IMR-90 (cell line): ENCODE measurements around the gene SHISA2. TPM values are rescaled to one million over a fixed set of nuclear protein-coding genes. Genes with fewer than 3 reads are reported as not detected.

ENCODE experiments used
- ATAC-seq: fragments of 200-7000 bp; cut with Tn5 transposase; 2 replicates; pipeline ENCODE4 v1.9.1; 2020; ENCODE audit warnings: low read depth, mild to moderate bottlenecking, moderate library complexity
- BruUV-seq: library from RNA; stranded (reverse); fragments of 400-500 nt; replicated peaks from 2 replicates; lab custom pipeline; 2021; lab: Mats Ljungman, UMichigan
- CTCF ChIA-PET: fragments of 300-600 bp; formaldehyde crosslinking; extraction: SDS; loops from one replicate; lab custom pipeline; 2021; ENCODE audit warnings: antibody characterized with exemption; lab: Yijun Ruan, JAX
- POLR2A ChIA-PET: fragments of 300-600 bp; sonication (Branson Sonifier 250); formaldehyde crosslinking; loops from one replicate; lab custom pipeline; 2022; ENCODE audit warnings: antibody characterized with exemption; ENCODE audit not compliant: unreplicated experiment; lab: Charles Lee
- DNase-seq: peaks from one replicate; pipeline ENCODE4 v3.0.0; 2013
- H2AFZ ChIP-seq: replicated peaks from 2 replicates; pipeline ENCODE3; 2013; ENCODE audit warnings: low read length, mild to moderate bottlenecking; ENCODE audit not compliant: poor library complexity
- H2AK5ac ChIP-seq: 2 replicates; pipeline ENCODE4 v1.6.1; 2013; ENCODE audit warnings: low read depth, low read length, inconsistent platforms
- H2AK9ac ChIP-seq: replicated peaks from 2 replicates; pipeline ENCODE3; 2013; ENCODE audit warnings: mild to moderate bottlenecking, low read depth, low read length, moderate library complexity; ENCODE audit not compliant: poor library complexity
- H2BK120ac ChIP-seq: 2 replicates; pipeline ENCODE4 v1.6.1; 2013; ENCODE audit warnings: low read depth, low read length, inconsistent platforms
- H2BK15ac ChIP-seq: 3 replicates; pipeline ENCODE4 v1.6.1; 2013; ENCODE audit warnings: low read depth, low read length, inconsistent platforms
- H2BK20ac ChIP-seq: 2 replicates; pipeline ENCODE4 v1.6.1; 2013; ENCODE audit warnings: low read depth, mild to moderate bottlenecking, inconsistent platforms, low read length, moderate library complexity
- H2BK5ac ChIP-seq: 2 replicates; pipeline ENCODE4 v1.6.1; 2013; ENCODE audit warnings: mild to moderate bottlenecking, low read depth, low read length, inconsistent platforms; ENCODE audit not compliant: poor library complexity, severe bottlenecking
- H3K14ac ChIP-seq: replicated peaks from 2 replicates; pipeline ENCODE4 v1.6.1; 2013; ENCODE audit warnings: low read depth, low read length, inconsistent platforms
- H3K18ac ChIP-seq: 2 replicates; pipeline ENCODE4 v1.6.1; 2013; ENCODE audit warnings: low read depth, low read length, control low read depth
- H3K23ac ChIP-seq: 2 replicates; pipeline ENCODE4 v1.6.1; 2013; ENCODE audit warnings: low read depth, low read length, inconsistent platforms
- H3K27ac ChIP-seq: 2 replicates; pipeline ENCODE4 v1.5.1; 2013; ENCODE audit warnings: mild to moderate bottlenecking, control low read depth, low read length; ENCODE audit not compliant: insufficient read depth
- H3K27me3 ChIP-seq: 2 replicates; pipeline ENCODE4 v1.6.1; 2013; ENCODE audit warnings: low read length; ENCODE audit not compliant: control insufficient read depth, insufficient read depth
- H3K36me3 ChIP-seq: 2 replicates; pipeline ENCODE4 v1.6.1; 2013; ENCODE audit warnings: low read length, mixed read lengths; ENCODE audit not compliant: control insufficient read depth, insufficient read depth
- H3K4ac ChIP-seq: 2 replicates; pipeline ENCODE4 v1.6.1; 2013; ENCODE audit warnings: low read depth, low read length, inconsistent platforms
- H3K4me1 ChIP-seq: 2 replicates; pipeline ENCODE4 v1.6.1; 2013; ENCODE audit warnings: low read length, mixed read lengths; ENCODE audit not compliant: control insufficient read depth, insufficient read depth
- H3K4me2 ChIP-seq: 2 replicates; pipeline ENCODE4 v1.6.1; 2013; ENCODE audit warnings: low read depth, mild to moderate bottlenecking, control low read depth, low read length, moderate library complexity
- H3K4me3 ChIP-seq: 2 replicates; pipeline ENCODE4 v1.5.1; 2013; ENCODE audit warnings: low read depth, mild to moderate bottlenecking, control low read depth, low read length, moderate library complexity; ENCODE audit not compliant: insufficient read depth
- H3K56ac ChIP-seq: 2 replicates; pipeline ENCODE4 v1.6.1; 2013; ENCODE audit warnings: low read length, inconsistent platforms; ENCODE audit not compliant: insufficient read depth; ENCODE audit errors: extremely low read depth
- H3K79me1 ChIP-seq, 2 experiments: 2 replicates each; pipeline ENCODE4 v1.6.1; 2013; ENCODE audit warnings: low read length in 2 of 2, inconsistent platforms in 1 of 2, low read depth in 1 of 2
- H3K9ac ChIP-seq: 2 replicates; pipeline ENCODE4 v1.6.1; 2013; ENCODE audit warnings: low read depth, low read length, control low read depth
- H3K9me1 ChIP-seq: 2 replicates; pipeline ENCODE4 v1.6.1; 2013; ENCODE audit warnings: low read length, inconsistent platforms; ENCODE audit not compliant: insufficient read depth
- H3K9me3 ChIP-seq: 2 replicates; pipeline ENCODE4 v1.6.1; 2013; ENCODE audit warnings: low read length; ENCODE audit not compliant: control insufficient read depth, insufficient read depth
- H4K20me1 ChIP-seq: 2 replicates; pipeline ENCODE4 v1.6.1; 2013; ENCODE audit warnings: low read length, inconsistent platforms; ENCODE audit not compliant: insufficient read depth
- H4K5ac ChIP-seq: 2 replicates; pipeline ENCODE4 v1.6.1; 2013; ENCODE audit warnings: mild to moderate bottlenecking, low read depth, low read length, control low read depth
- H4K8ac ChIP-seq, 2 experiments: 2 replicates each; pipeline ENCODE4 v1.6.1; 2013; ENCODE audit warnings: low read depth in 2 of 2, low read length in 2 of 2, control low read depth in 1 of 2, inconsistent platforms in 1 of 2
- H4K91ac ChIP-seq: 2 replicates; pipeline ENCODE4 v1.6.1; 2013; ENCODE audit warnings: low read depth, low read length, inconsistent platforms; ENCODE audit not compliant: insufficient read depth
- BHLHE40 ChIP-seq: fragments of 150-350 bp; IDR thresholded peaks from 2 replicates; pipeline ENCODE4 v1.6.1; 2016; ENCODE audit warnings: mild to moderate bottlenecking, low read depth, low read length
- CHD1 ChIP-seq: IDR thresholded peaks from 2 replicates; pipeline ENCODE4 v1.6.1; 2012; ENCODE audit warnings: low read depth, low read length, improper control_type of control experiment
- CTCF ChIP-seq: conservative IDR thresholded peaks from 2 replicates; pipeline ENCODE4 v1.5.1; 2012; ENCODE audit warnings: mild to moderate bottlenecking, low read depth, low read length, improper control_type of control experiment
- ELK1 ChIP-seq: fragments of 150-350 bp; IDR thresholded peaks from 2 replicates; pipeline ENCODE4 v1.6.1; 2016; ENCODE audit warnings: low read depth, mild to moderate bottlenecking, low read length, moderate library complexity, borderline replicate concordance
- FOS ChIP-seq: fragments of 150-350 bp; IDR thresholded peaks from 2 replicates; pipeline ENCODE4 v1.6.1; 2016; ENCODE audit warnings: low read depth, low read length
- NFE2L2 ChIP-seq: fragments of 150-350 bp; IDR thresholded peaks from 2 replicates; pipeline ENCODE4 v1.6.1; 2016; ENCODE audit warnings: low read depth, mild to moderate bottlenecking, low read length
- POLR2A ChIP-seq: IDR thresholded peaks from 2 replicates; pipeline ENCODE4 v1.6.1; 2012; ENCODE audit warnings: mild to moderate bottlenecking, low read depth, low read length
- RAD21 ChIP-seq: IDR thresholded peaks from 2 replicates; pipeline ENCODE4 v1.6.1; 2012; ENCODE audit warnings: low read length, improper control_type of control experiment
- RCOR1 ChIP-seq: IDR thresholded peaks from 2 replicates; pipeline ENCODE4 v1.6.1; 2012; ENCODE audit warnings: mild to moderate bottlenecking, low read length, improper control_type of control experiment; ENCODE audit not compliant: insufficient replicate concordance
- RFX5 ChIP-seq: IDR thresholded peaks from 2 replicates; pipeline ENCODE4 v1.8.0; 2012; ENCODE audit warnings: low read depth, mild to moderate bottlenecking, low read length, moderate library complexity
- SMC3 ChIP-seq: fragments of 150-350 bp; IDR thresholded peaks from 2 replicates; pipeline ENCODE4 v1.6.1; 2016; ENCODE audit warnings: low read depth, mild to moderate bottlenecking, antibody characterized with exemption, low read length, moderate library complexity
- USF2 ChIP-seq: fragments of 150-350 bp; IDR thresholded peaks from 2 replicates; pipeline ENCODE4 v1.6.1; 2017; ENCODE audit warnings: mild to moderate bottlenecking, antibody characterized with exemption, low read length, low read depth
- WGBS, 2 experiments: methylation state at CpG; one replicate each; pipeline versions ENCODE4 v1.1.5 to v1.1.7; 2013; ENCODE audit warnings: missing lambda C conversion rate in 2 of 2; ENCODE audit not compliant: insufficient read length in 1 of 2; ENCODE audit errors: extremely low coverage in 2 of 2; 5-methylcytosine and 5-hydroxymethylcytosine counted together
- dilution Hi-C: fragments of 300-500 bp; cut with HindIII; formaldehyde crosslinking; loops from one replicate; pipeline ENCODE4 v1.14.3; 2018; ENCODE audit warnings: low sequenced_read_pairs; ENCODE audit not compliant: unreplicated experiment
- in situ Hi-C: fragments of 300-500 bp; cut with MboI; formaldehyde crosslinking; loops from 3 replicates; pipeline ENCODE4 v1.14.3; 2019; ENCODE audit warnings: low sequenced_read_pairs, inconsistent platforms, mixed read lengths
- intact Hi-C: fragments of 100-400 bp; cut with micrococcal nuclease; formaldehyde crosslinking; loops from 2 replicates; pipeline ENCODE4 v1.10.0; 2022
- polyA plus RNA-seq, 3 experiments: library from polyadenylated mRNA; depleted of rRNA; stranded (reverse); fragments of >200 nt; gene quantifications; 2 replicates each; pipeline ENCODE4 v1.2.3, GENCODE V29; 2012; ENCODE audit warnings: low replicate concordance in 1 of 3
- total RNA-seq: library from RNA; depleted of rRNA; stranded (reverse); fragments of >200 nt; gene quantifications from 2 replicates; pipeline ENCODE4 v1.2.3, GENCODE V29; 2012

SHISA2 gene
- total and polyA plus RNA-seq, 2 of the 4 experiments (the other 2 are of a cell fraction) = not detected

GRCh38 chr13:26029581-26030136 lies 22.2 kb downstream of the SHISA2 start:
- H3K27me3 ChIP-seq = no peaks in the 10 kb centered on the region
- no peak overlapping the region for H2AFZ ChIP-seq
- BruUV-seq = no TSS peak
- H3K18ac ChIP-seq = no peak overlapping the region
- no peaks in the 10 kb centered on the region for H3K9me3 ChIP-seq
- no peak for ATAC-seq
- no peak overlapping the region for H3K27ac ChIP-seq
- H2BK120ac ChIP-seq = no peak overlapping the region
- TF ChIP-seq RCOR1 = no peak
- TF ChIP-seq ELK1 = no peak
- TF ChIP-seq CHD1 = no peak
- no peak for TF ChIP-seq USF2
- TF ChIP-seq RFX5 = no peak
- no peak for TF ChIP-seq NFE2L2
- TF ChIP-seq BHLHE40 = no peak
- no peak for TF ChIP-seq POLR2A
- TF ChIP-seq RAD21 = no peak
- TF ChIP-seq SMC3 = no peak
- TF ChIP-seq CTCF = no peak
- no peak for TF ChIP-seq FOS
- no peak overlapping the region for H4K91ac ChIP-seq
- no peaks in the 10 kb centered on the region for H3K79me1 ChIP-seq
- no peak overlapping the region for H3K4ac ChIP-seq
- H2BK20ac ChIP-seq = no peak overlapping the region
- H2BK5ac ChIP-seq = no peak overlapping the region
- ChIA-PET POLR2A (no interaction called here), CTCF (no interaction called here)
- H4K20me1 ChIP-seq = no peaks in the 10 kb centered on the region
- no peak overlapping the region for H3K9ac ChIP-seq
- H3K23ac ChIP-seq = no peak overlapping the region
- intact Hi-C loops (no loop called here), dilution Hi-C loops (no loop called here), in situ Hi-C loops (no loop called here)
- H3K36me3 ChIP-seq = no peaks in the 10 kb centered on the region
- H3K4me3 ChIP-seq = no peak overlapping the region
- H2AK5ac ChIP-seq = no peak overlapping the region
- no peak overlapping the region for H3K14ac ChIP-seq
- H4K5ac ChIP-seq = no peak overlapping the region
- no peak overlapping the region for H3K56ac ChIP-seq
- H3K4me2 ChIP-seq = no peak overlapping the region
- no peak for DNase-seq
- no peak overlapping the region for H4K8ac ChIP-seq
- H3K9me1 ChIP-seq = no peaks in the 10 kb centered on the region
- H2BK15ac ChIP-seq = no peak overlapping the region
- no peak overlapping the region for H2AK9ac ChIP-seq
- H3K4me1 ChIP-seq = no peaks in the 10 kb centered on the region
- WGBS, 2 experiments = 83% methylated on average over 3 of the region's 4 CpGs; no CpG with 5 or more reads in 1 of the 2 experiments
